MM.1S (cell line): ENCODE data around the gene KNOP1.

Experiments used
- EZH2 ChIP-seq: fragments of 300-600 bp; sonication (generic); optimal IDR thresholded peaks from 2 replicates; pipeline ENCODE3; 2017; ENCODE audit warnings: low read depth, mild to moderate bottlenecking, antibody characterized with exemption, low read length, mixed read lengths
- EZH2phosphoT487 ChIP-seq: fragments of 300-600 bp; sonication (generic); IDR thresholded peaks from 2 replicates; pipeline ENCODE4 v1.6.1; 2018; ENCODE audit warnings: antibody characterized with exemption, low read length
- TF ChIP-seq, protein P1 (sequence below): fragments of 300-600 bp; sonication (generic); IDR thresholded peaks from 2 replicates; pipeline ENCODE4 v1.5.1; 2016; ENCODE audit warnings: antibody characterized with exemption, low read length, mixed read lengths

DNA sequence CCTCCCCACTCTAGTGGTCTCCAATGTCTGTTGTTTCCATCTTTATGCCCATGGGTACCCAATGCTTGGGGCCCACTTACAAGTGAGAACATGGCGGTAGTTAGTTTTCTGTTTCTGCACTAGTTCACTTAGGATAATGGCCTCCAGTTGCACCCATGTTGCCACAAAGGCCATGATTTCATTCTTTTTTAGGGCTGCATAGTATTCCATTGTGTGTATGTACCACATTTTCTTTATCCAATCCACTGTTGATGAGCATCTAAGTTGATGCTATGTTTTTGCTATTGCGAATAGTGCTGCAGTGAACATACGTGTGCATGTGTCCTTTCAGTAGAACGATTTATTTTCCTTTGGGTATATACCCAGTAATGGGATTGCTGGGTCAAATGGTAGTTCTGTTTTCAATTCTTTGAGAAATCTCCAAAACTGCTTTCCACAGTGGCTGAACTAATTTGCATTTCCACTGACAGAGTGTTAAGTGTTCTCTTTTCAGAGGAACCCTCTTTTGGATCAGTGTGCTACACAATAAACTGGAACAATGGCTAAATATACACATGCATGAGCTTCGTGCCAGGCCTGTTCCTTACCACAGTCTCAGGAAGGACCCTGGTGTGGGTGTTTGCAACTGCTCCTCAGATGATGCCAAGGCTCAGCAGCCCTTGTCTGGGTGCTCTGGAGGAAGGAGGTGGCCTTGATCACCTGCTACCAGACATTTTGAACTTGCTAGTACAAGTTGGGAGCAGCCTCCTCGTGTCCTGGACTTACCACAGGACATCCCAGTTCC, 34.4 kb downstream of the KNOP1 start:
- TF ChIP-seq, protein P1, sequence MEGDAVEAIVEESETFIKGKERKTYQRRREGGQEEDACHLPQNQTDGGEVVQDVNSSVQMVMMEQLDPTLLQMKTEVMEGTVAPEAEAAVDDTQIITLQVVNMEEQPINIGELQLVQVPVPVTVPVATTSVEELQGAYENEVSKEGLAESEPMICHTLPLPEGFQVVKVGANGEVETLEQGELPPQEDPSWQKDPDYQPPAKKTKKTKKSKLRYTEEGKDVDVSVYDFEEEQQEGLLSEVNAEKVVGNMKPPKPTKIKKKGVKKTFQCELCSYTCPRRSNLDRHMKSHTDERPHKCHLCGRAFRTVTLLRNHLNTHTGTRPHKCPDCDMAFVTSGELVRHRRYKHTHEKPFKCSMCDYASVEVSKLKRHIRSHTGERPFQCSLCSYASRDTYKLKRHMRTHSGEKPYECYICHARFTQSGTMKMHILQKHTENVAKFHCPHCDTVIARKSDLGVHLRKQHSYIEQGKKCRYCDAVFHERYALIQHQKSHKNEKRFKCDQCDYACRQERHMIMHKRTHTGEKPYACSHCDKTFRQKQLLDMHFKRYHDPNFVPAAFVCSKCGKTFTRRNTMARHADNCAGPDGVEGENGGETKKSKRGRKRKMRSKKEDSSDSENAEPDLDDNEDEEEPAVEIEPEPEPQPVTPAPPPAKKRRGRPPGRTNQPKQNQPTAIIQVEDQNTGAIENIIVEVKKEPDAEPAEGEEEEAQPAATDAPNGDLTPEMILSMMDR = no peak
- TF ChIP-seq EZH2phosphoT487 = no peak
- no peak for TF ChIP-seq EZH2
